SU-DHL-6 (cell line): ENCODE measurements around the gene TMEM233.

ENCODE experiments used
- EZH2phosphoT487 ChIP-seq: fragments of 200-600 bp; sonication (generic), shearing (Covaris generic); conservative IDR thresholded peaks from 2 replicates; pipeline ENCODE4 v1.6.1; 2018; ENCODE audit warnings: mild to moderate bottlenecking, antibody characterized with exemption, low read length, moderate library complexity, mixed read lengths
- TF ChIP-seq, protein P1 (sequence below): fragments of 200-600 bp; sonication (generic); IDR thresholded peaks from one replicate; pipeline ENCODE4 v1.5.1; 2017; ENCODE audit warnings: antibody characterized with exemption, mild to moderate bottlenecking, low read length, moderate library complexity; ENCODE audit not compliant: insufficient read depth, poor library complexity, severe bottlenecking

DNA sequence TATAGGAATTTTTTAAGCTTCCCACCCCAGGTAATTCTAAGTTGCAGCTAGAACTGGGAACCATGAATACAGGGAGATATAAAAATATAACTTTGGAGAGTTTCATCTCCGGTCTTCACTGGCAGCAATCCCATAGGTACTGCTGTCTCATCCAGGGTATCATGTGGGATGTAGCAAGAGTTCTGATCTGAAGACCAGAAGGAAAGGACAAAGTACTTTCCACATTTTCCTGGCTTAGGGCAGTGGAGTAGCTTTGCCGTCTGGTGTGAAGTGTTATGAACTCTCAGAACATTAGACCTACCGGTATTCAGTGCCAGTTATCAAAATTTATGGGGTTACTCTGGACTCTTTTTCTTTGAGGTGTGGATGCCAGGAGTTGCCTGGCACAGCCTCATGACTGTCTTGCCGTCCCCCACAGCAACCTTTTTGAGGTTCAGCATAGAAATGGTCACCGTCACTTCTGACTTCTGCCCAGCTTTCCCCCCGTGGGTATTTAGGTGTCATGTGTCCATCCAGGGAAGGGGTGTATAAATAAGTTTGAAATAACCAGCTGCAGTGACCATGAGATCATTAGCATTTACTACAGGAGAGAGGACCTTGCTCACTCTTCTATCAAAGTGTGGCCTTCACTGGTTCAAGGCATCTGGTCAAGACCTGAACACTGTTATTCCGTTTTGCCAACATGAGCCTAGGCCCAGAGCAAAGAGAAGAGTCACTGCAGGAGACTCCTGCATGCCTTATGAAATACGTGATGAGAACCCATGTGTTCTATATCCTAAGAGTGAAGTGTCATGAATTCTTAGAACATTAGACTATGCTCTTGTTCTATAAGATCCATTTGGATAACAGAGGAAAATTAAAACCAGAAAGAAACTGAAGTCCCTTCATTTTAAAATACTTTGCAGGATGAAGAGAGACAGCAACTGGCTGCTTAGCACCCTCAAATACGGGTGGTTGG, 22.2 kb downstream of the TMEM233 start:
- TF ChIP-seq, protein P1, sequence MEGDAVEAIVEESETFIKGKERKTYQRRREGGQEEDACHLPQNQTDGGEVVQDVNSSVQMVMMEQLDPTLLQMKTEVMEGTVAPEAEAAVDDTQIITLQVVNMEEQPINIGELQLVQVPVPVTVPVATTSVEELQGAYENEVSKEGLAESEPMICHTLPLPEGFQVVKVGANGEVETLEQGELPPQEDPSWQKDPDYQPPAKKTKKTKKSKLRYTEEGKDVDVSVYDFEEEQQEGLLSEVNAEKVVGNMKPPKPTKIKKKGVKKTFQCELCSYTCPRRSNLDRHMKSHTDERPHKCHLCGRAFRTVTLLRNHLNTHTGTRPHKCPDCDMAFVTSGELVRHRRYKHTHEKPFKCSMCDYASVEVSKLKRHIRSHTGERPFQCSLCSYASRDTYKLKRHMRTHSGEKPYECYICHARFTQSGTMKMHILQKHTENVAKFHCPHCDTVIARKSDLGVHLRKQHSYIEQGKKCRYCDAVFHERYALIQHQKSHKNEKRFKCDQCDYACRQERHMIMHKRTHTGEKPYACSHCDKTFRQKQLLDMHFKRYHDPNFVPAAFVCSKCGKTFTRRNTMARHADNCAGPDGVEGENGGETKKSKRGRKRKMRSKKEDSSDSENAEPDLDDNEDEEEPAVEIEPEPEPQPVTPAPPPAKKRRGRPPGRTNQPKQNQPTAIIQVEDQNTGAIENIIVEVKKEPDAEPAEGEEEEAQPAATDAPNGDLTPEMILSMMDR = no peak
- no peak for TF ChIP-seq EZH2phosphoT487
